SHP77 (cell line): Measurements from ENCODE around the gene UVRAG.
A peak's percentile ranks its signal among the peaks of the same experiment; 100 is the strongest.

Experiments
- DNase-seq, 2 experiments: peaks; one replicate each; lab custom pipeline; 2025; lab: John Stamatoyannopoulos, UW

Gene UVRAG

DNA sequence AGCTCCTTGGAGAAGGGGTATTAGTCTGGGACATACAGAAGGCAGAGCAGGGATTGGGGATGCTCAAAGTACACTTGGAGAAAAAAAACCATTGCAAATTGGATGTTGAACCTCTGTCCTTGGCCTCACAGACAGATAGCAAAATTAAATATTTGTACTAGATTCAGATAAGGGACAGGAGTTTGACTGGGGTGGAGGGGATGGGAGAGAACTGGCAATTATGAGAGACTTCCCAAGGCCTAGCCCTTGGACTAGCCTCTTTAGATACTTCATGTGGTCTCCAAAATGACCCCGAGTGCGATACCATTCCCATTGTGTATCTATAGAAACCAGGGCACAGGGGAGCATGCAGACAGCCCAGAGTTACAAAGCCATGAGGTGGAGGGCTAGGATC is 30.9 kb upstream of the UVRAG start:
- no peak for DNase-seq

DNA sequence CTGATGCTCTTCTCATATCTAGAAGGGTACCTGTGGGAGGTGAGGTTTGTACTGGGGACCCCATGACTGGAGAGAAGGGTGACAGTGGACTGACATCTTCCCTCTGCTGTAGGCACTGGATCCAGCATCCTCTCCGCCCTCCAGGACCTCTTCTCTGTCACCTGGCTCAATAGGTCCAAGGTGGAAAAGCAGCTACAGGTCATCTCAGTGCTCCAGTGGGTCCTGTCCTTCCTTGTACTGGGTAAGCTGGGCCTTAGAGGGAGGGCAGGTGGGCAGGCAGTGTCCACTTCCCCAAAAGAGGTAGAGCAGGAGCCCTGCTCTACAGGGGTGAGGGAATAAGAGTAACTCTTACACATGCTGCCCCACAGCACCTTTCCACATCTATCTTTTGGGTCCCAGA is 30.5 kb upstream of the UVRAG start:
- no peak for DNase-seq

GRCh38 chr11:75785187-75785586 is 29.8 kb upstream of the UVRAG start:
- no peak for DNase-seq

- DNase-seq: no peak
Observed at GRCh38 chr11:75786101-75786736, 28.8 kb upstream of the UVRAG start.

GRCh38 chr11:75789521-75789920 is 25.5 kb upstream of the UVRAG start:
- DNase-seq: no peak

DNA sequence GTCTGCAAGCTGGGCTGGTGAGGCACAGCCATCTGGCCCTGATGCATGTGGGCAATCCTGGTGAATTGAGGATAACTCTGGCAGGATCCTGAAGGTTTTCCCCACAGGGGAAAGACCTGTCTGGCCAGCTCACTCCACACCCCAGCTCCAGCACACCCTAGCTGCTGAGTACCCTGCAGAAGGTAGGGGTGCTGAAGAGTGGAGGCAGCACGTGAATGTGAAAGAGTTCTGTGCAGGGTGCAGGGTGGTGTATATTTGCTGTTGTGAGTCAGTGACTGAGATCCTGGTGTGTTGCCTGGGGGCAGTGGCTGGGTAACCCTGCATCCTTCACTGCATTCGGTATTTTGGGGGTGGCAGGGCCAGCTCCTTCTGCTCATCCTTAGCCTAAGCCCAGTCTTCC is 24.0 kb upstream of the UVRAG start:
- DNase-seq: no peak

DNA sequence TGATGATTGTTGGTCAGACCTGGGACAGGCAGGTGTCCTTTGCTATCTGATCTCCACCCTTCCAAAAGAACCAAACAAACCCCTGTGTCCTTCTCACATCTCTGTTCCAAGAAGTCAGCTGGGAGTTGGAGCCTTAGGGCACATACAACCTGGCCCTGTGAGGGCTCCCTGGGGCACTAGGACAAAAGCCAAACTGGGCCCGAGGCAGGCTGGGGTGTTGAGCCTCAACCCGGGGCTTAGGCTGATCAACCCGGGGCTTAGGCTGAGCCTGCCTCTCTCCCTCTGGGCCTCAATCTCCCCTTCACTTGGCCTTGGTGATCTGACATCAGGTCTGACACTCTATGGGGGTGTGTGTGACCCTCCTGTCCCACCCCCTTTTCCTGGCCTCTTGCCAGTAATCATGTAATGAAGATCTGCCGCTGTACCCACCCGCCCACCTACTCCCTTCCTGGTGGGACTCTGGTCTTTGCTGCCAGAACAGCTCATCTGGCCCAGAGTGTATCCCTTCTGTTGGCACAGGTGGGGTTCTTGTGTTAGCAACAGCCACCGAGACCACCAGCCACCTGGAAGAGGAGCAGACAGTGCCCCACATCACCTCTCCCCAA is 22.8 kb upstream of the UVRAG start:
- no peak for DNase-seq

GRCh38 chr11:75792997-75793800 is 21.8 kb upstream of the UVRAG start:
- no peak for DNase-seq

DNA sequence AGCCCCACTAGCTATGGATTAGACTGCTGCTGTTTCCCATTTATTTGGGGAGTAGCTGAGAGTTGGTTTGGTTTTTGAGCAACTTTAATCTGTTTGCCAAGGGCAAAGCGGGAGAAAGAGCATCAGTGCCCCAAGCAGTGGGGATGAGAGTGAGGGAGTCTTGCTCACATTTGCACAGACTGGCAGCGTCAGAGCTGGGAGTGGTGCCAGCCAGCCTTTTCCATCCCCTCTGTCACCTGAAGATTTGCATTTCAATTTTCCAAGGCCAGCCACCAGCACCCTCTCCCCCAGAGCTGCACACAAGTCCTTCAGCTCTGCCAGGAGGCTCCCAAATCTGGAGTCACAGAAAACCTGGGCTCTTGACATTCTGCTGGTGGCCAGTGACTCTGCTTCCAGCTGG is 21.0 kb upstream of the UVRAG start:
- DNase-seq: no peak

DNA sequence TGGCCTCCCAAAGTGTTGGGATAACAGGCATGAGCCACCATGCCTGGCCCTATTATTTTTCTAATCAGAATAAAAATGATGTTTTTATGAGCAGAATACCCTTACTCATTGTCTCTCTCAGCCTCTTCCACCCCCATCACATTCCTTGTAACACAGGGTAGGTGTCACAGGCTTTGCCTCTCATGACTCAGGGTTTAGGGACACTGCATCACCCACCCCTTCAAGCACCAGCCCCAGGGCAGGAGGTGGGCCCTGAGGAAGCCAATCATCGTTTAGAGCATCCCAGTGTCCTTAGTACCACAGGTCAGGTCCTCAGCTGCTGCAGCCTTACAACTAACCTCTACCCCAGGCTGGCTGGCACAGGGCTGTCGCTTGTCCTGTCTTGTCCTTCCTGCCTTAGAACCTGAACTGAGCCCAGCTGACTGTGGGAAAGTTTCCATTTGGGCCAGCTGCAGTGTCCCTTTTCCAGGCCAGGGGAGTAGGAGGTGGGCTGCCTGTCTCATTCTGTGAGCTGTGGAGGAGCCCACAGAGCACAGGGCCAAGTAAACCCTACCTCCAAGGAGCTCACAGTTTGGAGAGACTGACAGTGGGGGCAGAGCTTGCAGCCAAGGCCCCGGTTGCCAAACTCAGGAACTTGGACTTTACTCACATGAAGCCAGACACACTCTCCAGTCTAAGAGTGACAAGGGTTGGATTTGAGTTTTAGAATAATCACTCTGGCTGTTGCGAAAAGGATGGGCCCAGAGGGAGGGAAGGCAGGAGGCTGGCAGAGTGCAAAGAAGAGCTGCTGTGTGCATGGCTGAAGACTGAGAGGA is 19.5 kb upstream of the UVRAG start:
- DNase-seq: no peak

DNA sequence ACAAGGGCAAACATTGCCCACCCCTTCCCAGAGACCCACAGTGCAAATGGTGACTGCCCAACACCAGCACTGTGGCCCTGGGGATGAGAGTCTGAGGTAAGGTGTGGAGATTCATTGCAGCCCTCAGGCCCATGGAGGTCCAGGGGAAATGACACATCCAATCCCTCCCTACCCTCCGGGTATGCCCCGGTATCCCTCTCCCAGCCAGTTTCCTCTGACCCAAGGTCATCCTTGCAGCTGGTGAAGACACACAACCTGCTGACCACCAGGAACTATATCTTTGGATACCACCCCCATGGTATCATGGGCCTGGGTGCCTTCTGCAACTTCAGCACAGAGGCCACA is 18.9 kb upstream of the UVRAG start:
- no peak for DNase-seq

DNA sequence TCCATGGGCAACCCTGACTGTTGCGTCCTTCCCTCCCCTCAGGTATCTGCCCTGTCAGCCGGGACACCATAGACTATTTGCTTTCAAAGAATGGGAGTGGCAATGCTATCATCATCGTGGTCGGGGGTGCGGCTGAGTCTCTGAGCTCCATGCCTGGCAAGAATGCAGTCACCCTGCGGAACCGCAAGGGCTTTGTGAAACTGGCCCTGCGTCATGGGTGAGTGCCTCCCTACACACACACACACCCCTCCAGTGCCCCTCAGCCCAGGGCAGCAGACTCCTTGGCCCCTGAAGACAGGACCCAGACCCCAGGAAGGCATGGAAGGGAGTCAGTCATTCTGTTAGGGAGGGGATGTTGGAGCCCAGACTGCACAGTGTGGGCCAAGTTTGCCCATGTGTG is 17.9 kb upstream of the UVRAG start:
- no peak for DNase-seq

DNA sequence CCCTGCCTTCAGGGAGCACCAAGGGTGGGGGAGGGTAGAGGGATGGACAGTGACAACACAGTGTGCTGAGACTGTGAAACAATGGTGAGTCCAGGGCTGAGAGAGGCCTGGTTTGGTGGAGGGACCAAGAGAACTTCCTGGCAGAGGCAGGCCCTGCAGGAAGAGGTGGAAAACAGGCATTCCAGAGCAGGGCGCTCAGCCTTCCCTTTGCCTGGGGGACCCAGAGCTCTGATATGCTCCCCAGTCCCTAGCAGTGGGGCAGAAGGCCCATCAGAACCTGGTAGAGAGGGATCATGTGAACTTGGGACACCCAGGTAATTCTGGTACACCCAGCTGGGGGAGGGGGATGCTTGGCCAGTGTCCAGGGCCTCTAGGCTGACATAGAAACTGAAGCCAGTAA is 17.2 kb upstream of the UVRAG start:
- no peak for DNase-seq

GRCh38 chr11:75800136-75800675 is 14.8 kb upstream of the UVRAG start:
- no peak for DNase-seq

GRCh38 chr11:75800728-75801361 is 14.2 kb upstream of the UVRAG start:
- no peak for DNase-seq

DNA sequence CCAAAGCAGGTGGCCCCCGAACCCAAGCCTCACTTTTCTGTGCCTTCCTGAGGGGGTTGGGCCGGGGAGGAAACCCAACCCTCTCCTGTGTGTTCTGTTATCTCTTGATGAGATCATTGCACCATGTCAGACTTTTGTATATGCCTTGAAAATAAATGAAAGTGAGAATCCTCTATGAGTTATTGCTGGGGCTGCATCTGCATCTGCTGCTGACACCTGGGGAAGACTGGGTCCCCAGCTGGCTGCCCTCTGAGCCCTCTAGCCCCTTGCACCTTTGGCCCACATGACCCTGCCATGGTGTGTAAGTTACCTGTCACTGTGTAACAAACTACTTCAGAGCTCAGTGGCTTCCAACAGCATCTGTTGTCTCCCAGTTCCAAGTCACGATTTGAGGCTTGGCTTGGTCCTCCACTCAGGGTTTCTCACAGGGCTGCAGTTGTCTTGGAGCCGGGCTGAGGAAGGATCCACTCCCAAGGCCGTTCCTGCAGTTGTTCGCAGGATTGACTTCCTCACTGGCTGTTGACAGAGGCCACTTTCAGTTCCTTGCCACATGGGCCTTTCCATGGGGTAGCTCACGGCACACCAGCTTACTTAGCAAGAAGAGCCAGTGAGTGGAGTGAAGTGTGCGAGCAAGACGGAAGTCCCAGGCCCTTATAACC is 13.5 kb upstream of the UVRAG start:
- no peak for DNase-seq

DNA sequence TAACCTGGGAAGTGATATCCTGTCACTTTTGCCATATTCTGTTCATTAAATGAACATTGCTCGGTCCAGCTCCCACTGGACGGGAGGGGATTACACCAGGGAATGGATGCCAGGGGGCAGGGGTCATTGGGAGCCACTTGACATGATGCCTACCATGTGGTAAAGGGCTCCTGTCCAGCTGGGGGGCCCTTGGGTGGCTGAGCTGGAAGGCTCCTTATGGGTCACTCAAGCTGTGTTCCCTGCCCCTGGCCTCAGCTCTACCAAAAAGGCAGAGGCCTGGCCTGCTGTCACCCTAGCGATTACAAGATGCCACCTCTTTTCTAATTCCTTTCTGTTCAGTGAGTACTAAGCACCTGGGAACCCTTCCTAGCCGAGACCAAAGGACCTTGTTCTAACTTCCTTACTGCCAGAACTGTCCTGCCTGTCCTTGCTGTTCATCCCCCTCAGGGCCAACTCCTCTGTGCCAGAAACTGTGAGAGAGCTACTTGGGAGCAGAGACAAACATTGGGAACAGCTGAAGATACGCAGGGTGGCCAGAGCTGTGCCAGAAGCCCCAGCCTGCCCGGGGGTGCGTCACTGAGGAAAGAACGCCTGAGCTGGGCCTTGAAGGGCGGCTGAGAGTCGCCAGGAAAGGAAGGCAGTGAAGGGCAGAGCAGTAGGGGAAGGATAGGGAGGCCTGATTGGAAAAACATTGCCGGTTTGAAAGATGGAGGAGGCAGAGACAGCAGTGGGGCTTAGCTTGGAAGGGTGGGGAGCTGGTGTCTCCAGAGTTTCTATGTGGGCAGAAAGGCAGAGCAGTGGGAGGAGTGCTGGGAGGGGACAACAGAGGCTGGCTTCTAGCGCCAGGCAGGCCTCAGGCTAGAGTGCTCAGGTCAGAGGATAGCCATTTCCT is 12.7 kb upstream of the UVRAG start:
- DNase-seq: no peak

DNA sequence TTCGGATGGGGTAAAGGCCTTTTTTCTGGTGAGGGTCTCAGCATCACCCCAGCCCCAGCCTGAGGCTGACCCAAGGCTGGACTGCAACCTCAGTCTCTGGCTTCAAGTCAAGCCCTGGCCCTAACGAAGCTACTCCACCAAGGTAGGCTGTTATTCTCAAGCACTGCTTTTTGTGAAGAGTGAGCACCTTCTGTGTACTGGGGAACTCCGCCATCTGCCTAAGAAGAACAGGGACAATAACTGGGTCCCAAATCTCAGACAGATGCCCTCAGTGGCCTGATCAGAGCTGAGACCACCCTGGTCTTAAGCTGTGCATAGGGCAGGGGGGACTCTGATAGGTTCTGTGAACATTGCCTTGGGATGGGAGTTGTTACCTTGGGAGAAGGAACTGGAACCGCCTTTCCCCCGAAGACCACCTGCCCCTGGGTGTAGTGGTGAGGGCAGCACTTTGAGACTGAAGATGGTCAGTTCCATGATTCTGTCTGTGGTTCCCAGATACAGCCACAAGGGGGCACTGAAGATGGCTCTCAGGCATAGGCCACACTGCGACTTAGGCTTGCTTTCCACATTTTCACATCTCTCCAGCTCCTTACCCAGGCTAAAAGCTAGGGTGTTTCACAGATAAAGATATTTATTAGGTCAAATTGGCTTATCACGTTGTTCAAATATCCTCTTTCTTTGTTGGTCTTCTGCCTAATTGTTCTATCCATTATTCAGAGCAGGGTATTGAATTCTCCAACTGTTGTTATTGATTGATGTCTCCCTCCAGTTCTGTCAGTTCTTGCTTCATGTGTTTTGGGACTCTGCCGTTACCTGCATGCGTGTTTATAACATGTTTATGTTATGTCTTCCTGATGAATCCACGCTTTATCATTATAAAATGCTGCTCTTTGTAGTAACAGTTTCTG is 11.8 kb upstream of the UVRAG start:
- DNase-seq: peak; percentile 63 to 65

- DNase-seq: no peak
Observed at GRCh38 chr11:75809111-75809510, 5.9 kb upstream of the UVRAG start.
